Trophoblast cell (in vitro differentiated cells and primary cell): ENCODE results near the gene ARHGAP26.
A peak's percentile ranks its signal among the peaks of the same experiment; 100 is the strongest.

Source experiments
- DNase-seq, 2 donors: peaks; one replicate each; pipeline ENCODE4 v3.0.0-alpha.2; 2016
- H2AFZ ChIP-seq: 2 replicates; pipeline ENCODE4 v1.6.1; 2013; ENCODE audit warnings: low read length, moderate library complexity, mild to moderate bottlenecking; ENCODE audit not compliant: insufficient read depth, poor library complexity
- H2AK5ac ChIP-seq: 2 replicates; pipeline ENCODE4 v1.6.1; 2013; ENCODE audit warnings: mild to moderate bottlenecking, low read length
- H2BK120ac ChIP-seq: 2 replicates; pipeline ENCODE4 v1.6.1; 2013; ENCODE audit warnings: low read length, mild to moderate bottlenecking, moderate library complexity; ENCODE audit not compliant: insufficient read depth, poor library complexity
- H2BK12ac ChIP-seq: 2 replicates; pipeline ENCODE4 v1.6.1; 2013; ENCODE audit warnings: mild to moderate bottlenecking, low read length, moderate library complexity
- H2BK5ac ChIP-seq: 2 replicates; pipeline ENCODE4 v1.6.1; 2013; ENCODE audit warnings: low read length, low read depth, moderate library complexity, mild to moderate bottlenecking; ENCODE audit not compliant: poor library complexity
- H3K14ac ChIP-seq: 2 replicates; pipeline ENCODE4 v1.6.1; 2013; ENCODE audit warnings: mild to moderate bottlenecking, low read length
- H3K18ac ChIP-seq: 2 replicates; pipeline ENCODE4 v1.6.1; 2013; ENCODE audit warnings: mild to moderate bottlenecking, low read length
- H3K23ac ChIP-seq: 2 replicates; pipeline ENCODE4 v1.6.1; 2013; ENCODE audit warnings: low read length
- H3K27ac ChIP-seq: 2 replicates; pipeline ENCODE4 v1.5.1; 2013; ENCODE audit warnings: low read depth, mild to moderate bottlenecking, inconsistent platforms, low read length, moderate library complexity
- H3K27me3 ChIP-seq: 2 replicates; pipeline ENCODE4 v1.6.1; 2013; ENCODE audit warnings: inconsistent platforms, mild to moderate bottlenecking, low read length, moderate library complexity; ENCODE audit not compliant: insufficient read depth
- H3K36me3 ChIP-seq, 2 experiments: 1 replicate in 1 of 2; 2 replicates in 1 of 2; pipeline ENCODE4 v1.6.1; 2013; ENCODE audit warnings: low read length in 2 of 2, mild to moderate bottlenecking in 2 of 2, moderate library complexity in 1 of 2; ENCODE audit not compliant: insufficient read depth in 2 of 2, control insufficient read depth in 1 of 2
- H3K4ac ChIP-seq: 2 replicates; pipeline ENCODE4 v1.6.1; 2013; ENCODE audit warnings: low read depth, mild to moderate bottlenecking, low read length, moderate library complexity
- H3K4me1 ChIP-seq, 2 experiments: 1 replicate in 1 of 2; 2 replicates in 1 of 2; pipeline ENCODE4 v1.6.1; 2013; ENCODE audit warnings: low read length in 2 of 2, mild to moderate bottlenecking in 2 of 2, moderate library complexity in 1 of 2; ENCODE audit not compliant: insufficient read depth in 2 of 2, control insufficient read depth in 1 of 2
- H3K4me2 ChIP-seq: 2 replicates; pipeline ENCODE4 v1.6.1; 2013; ENCODE audit warnings: inconsistent platforms, mild to moderate bottlenecking, low read length, moderate library complexity
- H3K4me3 ChIP-seq: 2 replicates; pipeline ENCODE4 v1.5.1; 2013; ENCODE audit warnings: mild to moderate bottlenecking, low read depth, low read length, inconsistent platforms
- H3K79me1 ChIP-seq: one replicate; pipeline ENCODE4 v1.6.1; 2013; ENCODE audit warnings: low read length
- H3K79me2 ChIP-seq: 2 replicates; pipeline ENCODE4 v1.6.1; 2013; ENCODE audit warnings: low read length, mild to moderate bottlenecking; ENCODE audit not compliant: control insufficient read depth, insufficient read depth, poor library complexity
- H3K9ac ChIP-seq: 2 replicates; pipeline ENCODE4 v1.6.1; 2013; ENCODE audit warnings: mild to moderate bottlenecking, low read length
- H3K9me3 ChIP-seq: 2 replicates; pipeline ENCODE4 v1.6.1; 2013; ENCODE audit warnings: low read depth, mild to moderate bottlenecking, control low read depth, inconsistent platforms, low read length; ENCODE audit not compliant: insufficient read depth
- H4K12ac ChIP-seq: 2 replicates; pipeline ENCODE4 v1.6.1; 2013; ENCODE audit warnings: low read depth, mild to moderate bottlenecking, low read length, moderate library complexity
- H4K8ac ChIP-seq: 2 replicates; pipeline ENCODE4 v1.6.1; 2013; ENCODE audit warnings: low read depth, mild to moderate bottlenecking, low read length, moderate library complexity
- H4K91ac ChIP-seq: one replicate; pipeline ENCODE4 v1.6.1; 2013; ENCODE audit warnings: low read depth, mild to moderate bottlenecking, low read length, moderate library complexity
- WGBS: extraction: QIAGEN DNeasy Blood & Tissue Kit; methylation state at CpG from one replicate; pipeline ENCODE4 v1.1.7; 2013; ENCODE audit warnings: missing lambda C conversion rate; ENCODE audit not compliant: insufficient read length, insufficient coverage; ENCODE audit errors: extremely low coverage; 5-methylcytosine and 5-hydroxymethylcytosine counted together

The ARHGAP26 gene

GRCh38 chr5:142820447-142820846, 50.3 kb downstream of the ARHGAP26 start:
- H3K4ac ChIP-seq = no peak overlapping the region
- no peak overlapping the region for H2AFZ ChIP-seq
- no peak overlapping the region for H3K27ac ChIP-seq
- no peak overlapping the region for H2BK5ac ChIP-seq
- no peak overlapping the region for H4K8ac ChIP-seq
- no peak overlapping the region for H2BK12ac ChIP-seq
- H4K12ac ChIP-seq = no peak overlapping the region
- H3K36me3 ChIP-seq = no peaks in the 10 kb centered on the region
- H3K79me1 ChIP-seq = no peaks in the 10 kb centered on the region
- H3K14ac ChIP-seq = no peak overlapping the region
- H3K79me2 ChIP-seq = no peaks in the 10 kb centered on the region
- H3K23ac ChIP-seq = no peak overlapping the region
- H2BK120ac ChIP-seq = no peak overlapping the region
- no peaks in the 10 kb centered on the region for H3K27me3 ChIP-seq
- H2AK5ac ChIP-seq = no peak overlapping the region
- H3K4me1 ChIP-seq = peaks cover 4 to 8% of the 10 kb centered on the region in 2 experiments
- H4K91ac ChIP-seq = no peak overlapping the region
- no peak overlapping the region for H3K18ac ChIP-seq
- no peaks in the 10 kb centered on the region for H3K9me3 ChIP-seq
- H3K9ac ChIP-seq = no peak overlapping the region
- DNase-seq = no peak
- no peak overlapping the region for H3K4me3 ChIP-seq
- no peak overlapping the region for H3K4me2 ChIP-seq
- no CpG with 5 or more reads among the region's 5 CpGs for WGBS

- H3K9me3 ChIP-seq = no peaks in the 10 kb centered on the region
- H4K12ac ChIP-seq = no peak overlapping the region
- no peak overlapping the region for H2BK5ac ChIP-seq
- no peak overlapping the region for H2AK5ac ChIP-seq
- no peak overlapping the region for H3K23ac ChIP-seq
- H3K27me3 ChIP-seq = no peaks in the 10 kb centered on the region
- H3K9ac ChIP-seq = no peak overlapping the region
- no peak overlapping the region for H3K4ac ChIP-seq
- no peak overlapping the region for H4K91ac ChIP-seq
- DNase-seq = peak in 1 of 2 donors; percentile 60
- H3K79me1 ChIP-seq = no peaks in the 10 kb centered on the region
- no peak overlapping the region for H3K14ac ChIP-seq
- H3K4me3 ChIP-seq = no peak overlapping the region
- no peak overlapping the region for H2BK12ac ChIP-seq
- no peak overlapping the region for H3K4me2 ChIP-seq
- peaks cover 4 to 8% of the 10 kb centered on the region in 2 experiments for H3K4me1 ChIP-seq
- no peaks in the 10 kb centered on the region for H3K79me2 ChIP-seq
- no peaks in the 10 kb centered on the region for H3K36me3 ChIP-seq
- no CpG with 5 or more reads among the region's 2 CpGs for WGBS
- H2AFZ ChIP-seq = no peak overlapping the region
- H2BK120ac ChIP-seq = no peak overlapping the region
- no peak overlapping the region for H4K8ac ChIP-seq
- H3K27ac ChIP-seq = no peak overlapping the region
- no peak overlapping the region for H3K18ac ChIP-seq
These were observed 51.0 kb downstream of the ARHGAP26 start for GRCh38 chr5:142821034-142821732.

- no peak overlapping the region for H3K27ac ChIP-seq
- no peak overlapping the region for H3K23ac ChIP-seq
- H3K4me2 ChIP-seq = no peak overlapping the region
- H2BK120ac ChIP-seq = no peak overlapping the region
- no peak overlapping the region for H3K14ac ChIP-seq
- no peak overlapping the region for H4K12ac ChIP-seq
- no peaks in the 10 kb centered on the region for H3K27me3 ChIP-seq
- DNase-seq = peak; percentile 38 to 84
- peaks cover 4 to 8% of the 10 kb centered on the region in 2 experiments for H3K4me1 ChIP-seq
- no peaks in the 10 kb centered on the region for H3K36me3 ChIP-seq
- no peaks in the 10 kb centered on the region for H3K79me1 ChIP-seq
- no CpG with 5 or more reads among the region's 3 CpGs for WGBS
- H3K4me3 ChIP-seq = no peak overlapping the region
- H2AK5ac ChIP-seq = no peak overlapping the region
- H2BK12ac ChIP-seq = no peak overlapping the region
- no peak overlapping the region for H3K18ac ChIP-seq
- H3K9ac ChIP-seq = no peak overlapping the region
- no peak overlapping the region for H2BK5ac ChIP-seq
- no peak overlapping the region for H4K91ac ChIP-seq
- H3K4ac ChIP-seq = no peak overlapping the region
- H2AFZ ChIP-seq = no peak overlapping the region
- no peaks in the 10 kb centered on the region for H3K9me3 ChIP-seq
- no peaks in the 10 kb centered on the region for H3K79me2 ChIP-seq
- H4K8ac ChIP-seq = no peak overlapping the region
These were observed 51.7 kb downstream of the ARHGAP26 start for GRCh38 chr5:142821733-142822487.

GRCh38 chr5:142823126-142823525, 52.9 kb downstream of the ARHGAP26 start:
- DNase-seq = no peak
- H3K4me3 ChIP-seq = no peak overlapping the region
- no peak overlapping the region for H3K18ac ChIP-seq
- H3K27ac ChIP-seq = no peak overlapping the region
- H2BK5ac ChIP-seq = no peak overlapping the region
- no peak overlapping the region for H3K9ac ChIP-seq
- H3K4me1 ChIP-seq = peaks cover 4 to 8% of the 10 kb centered on the region in 2 experiments
- no peaks in the 10 kb centered on the region for H3K9me3 ChIP-seq
- no CpG with 5 or more reads among the region's 2 CpGs for WGBS
- no peak overlapping the region for H3K23ac ChIP-seq
- no peak overlapping the region for H2BK12ac ChIP-seq
- no peaks in the 10 kb centered on the region for H3K79me1 ChIP-seq
- H4K91ac ChIP-seq = no peak overlapping the region
- H2AK5ac ChIP-seq = no peak overlapping the region
- H4K12ac ChIP-seq = no peak overlapping the region
- H2AFZ ChIP-seq = no peak overlapping the region
- H3K14ac ChIP-seq = no peak overlapping the region
- H3K27me3 ChIP-seq = no peaks in the 10 kb centered on the region
- H2BK120ac ChIP-seq = no peak overlapping the region
- H4K8ac ChIP-seq = no peak overlapping the region
- no peaks in the 10 kb centered on the region for H3K79me2 ChIP-seq
- no peak overlapping the region for H3K4ac ChIP-seq
- no peaks in the 10 kb centered on the region for H3K36me3 ChIP-seq
- no peak overlapping the region for H3K4me2 ChIP-seq
